HCT116 (cell line): ENCODE measurements around the gene ACER1.

Experiments
- EZH2 ChIP-seq: fragments of 200-600 bp; sonication (generic); IDR thresholded peaks from 2 replicates; pipeline ENCODE4 v1.6.1; 2017; ENCODE audit warnings: antibody characterized with exemption, mixed run types
- EZH2phosphoT487 ChIP-seq: fragments of 200-600 bp; IDR thresholded peaks from 2 replicates; pipeline ENCODE4 v1.6.1; 2018; ENCODE audit warnings: antibody characterized with exemption, borderline replicate concordance
- POLR2A ChIP-seq: IDR thresholded peaks from 2 replicates; pipeline ENCODE4 v1.7.0; 2011; ENCODE audit warnings: borderline replicate concordance; ENCODE audit not compliant: insufficient read depth, insufficient read length; ENCODE audit errors: extremely low read depth
- POLR2AphosphoS5 ChIP-seq: IDR thresholded peaks from 2 replicates; pipeline ENCODE4 v1.6.1; 2011; ENCODE audit warnings: mild to moderate bottlenecking, low read depth, low read length, moderate library complexity
- RAD21 ChIP-seq: IDR thresholded peaks from 2 replicates; pipeline ENCODE4 v1.6.1; 2012; ENCODE audit warnings: low read depth, mild to moderate bottlenecking
- SRF ChIP-seq: IDR thresholded peaks from 2 replicates; pipeline ENCODE4 v1.6.1; 2012; ENCODE audit warnings: low read depth
- TF ChIP-seq, protein P1 (sequence below), 3 experiments: fragments of 200-600 bp in 1 of 3; sonication (generic) in 1 of 3; IDR thresholded peaks in 2 of 3; conservative IDR thresholded peaks in 1 of 3; 2 replicates each; pipeline ENCODE4 v1.5.1; 2012 to 2017; ENCODE audit warnings: low read depth in 2 of 3, low read length in 2 of 3, antibody characterized with exemption in 1 of 3, borderline replicate concordance in 1 of 3, control low read depth in 1 of 3, mild to moderate bottlenecking in 1 of 3, mixed read lengths in 1 of 3, mixed run types in 1 of 3, moderate library complexity in 1 of 3; ENCODE audit not compliant: insufficient read depth in 1 of 3
- TF ChIP-seq, protein P2 (sequence below): IDR thresholded peaks from 2 replicates; pipeline ENCODE4 v1.6.1; 2012
- TF ChIP-seq, protein P3 (sequence below): IDR thresholded peaks from 2 replicates; pipeline ENCODE4 v1.6.1; 2012

DNA sequence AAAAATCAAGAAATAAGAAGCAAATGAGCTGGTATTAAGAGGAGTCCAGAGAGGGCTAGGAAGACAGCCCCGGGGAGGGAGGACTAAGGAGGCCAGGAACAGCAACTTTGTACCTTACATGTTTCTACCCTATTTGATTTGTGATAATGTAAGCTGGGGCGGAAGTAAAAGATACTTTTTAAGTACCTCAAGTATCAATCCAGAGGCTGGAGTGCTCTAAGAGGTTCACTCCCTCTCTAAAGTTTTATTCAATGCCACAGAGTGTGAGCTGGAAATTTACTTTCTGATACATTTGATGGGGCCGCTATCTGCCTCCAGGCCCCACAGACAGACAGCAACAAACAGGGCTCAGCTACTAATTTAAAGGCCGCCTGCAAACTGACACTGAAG is 65.0 kb downstream of the ACER1 start:
- TF ChIP-seq POLR2AphosphoS5 (no peak), SRF (no peak), POLR2A (no peak), EZH2 (no peak), RAD21 (no peak), EZH2phosphoT487 (no peak)
- TF ChIP-seq, protein P1, sequence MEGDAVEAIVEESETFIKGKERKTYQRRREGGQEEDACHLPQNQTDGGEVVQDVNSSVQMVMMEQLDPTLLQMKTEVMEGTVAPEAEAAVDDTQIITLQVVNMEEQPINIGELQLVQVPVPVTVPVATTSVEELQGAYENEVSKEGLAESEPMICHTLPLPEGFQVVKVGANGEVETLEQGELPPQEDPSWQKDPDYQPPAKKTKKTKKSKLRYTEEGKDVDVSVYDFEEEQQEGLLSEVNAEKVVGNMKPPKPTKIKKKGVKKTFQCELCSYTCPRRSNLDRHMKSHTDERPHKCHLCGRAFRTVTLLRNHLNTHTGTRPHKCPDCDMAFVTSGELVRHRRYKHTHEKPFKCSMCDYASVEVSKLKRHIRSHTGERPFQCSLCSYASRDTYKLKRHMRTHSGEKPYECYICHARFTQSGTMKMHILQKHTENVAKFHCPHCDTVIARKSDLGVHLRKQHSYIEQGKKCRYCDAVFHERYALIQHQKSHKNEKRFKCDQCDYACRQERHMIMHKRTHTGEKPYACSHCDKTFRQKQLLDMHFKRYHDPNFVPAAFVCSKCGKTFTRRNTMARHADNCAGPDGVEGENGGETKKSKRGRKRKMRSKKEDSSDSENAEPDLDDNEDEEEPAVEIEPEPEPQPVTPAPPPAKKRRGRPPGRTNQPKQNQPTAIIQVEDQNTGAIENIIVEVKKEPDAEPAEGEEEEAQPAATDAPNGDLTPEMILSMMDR (IDR thresholded peaks at IDR 0.05 in 2 of 3, conservative IDR thresholded peaks at IDR 0.05 in 1 of 3; ENCODE audit: borderline replicate concordance in 1 of 3, insufficient read depth in 1 of 3, low read depth in 2 of 3, low read length in 2 of 3) = no peak
- TF ChIP-seq, protein P2, sequence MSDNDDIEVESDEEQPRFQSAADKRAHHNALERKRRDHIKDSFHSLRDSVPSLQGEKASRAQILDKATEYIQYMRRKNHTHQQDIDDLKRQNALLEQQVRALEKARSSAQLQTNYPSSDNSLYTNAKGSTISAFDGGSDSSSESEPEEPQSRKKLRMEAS = no peak
- TF ChIP-seq, protein P3, sequence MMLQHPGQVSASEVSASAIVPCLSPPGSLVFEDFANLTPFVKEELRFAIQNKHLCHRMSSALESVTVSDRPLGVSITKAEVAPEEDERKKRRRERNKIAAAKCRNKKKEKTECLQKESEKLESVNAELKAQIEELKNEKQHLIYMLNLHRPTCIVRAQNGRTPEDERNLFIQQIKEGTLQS = no peak
